GM12878 (cell line): ENCODE data around the gene MAST1. TPM values are rescaled to one million over a fixed set of nuclear protein-coding genes. Genes with fewer than 3 reads are reported as not detected.

ENCODE experiments used
- ATAC-seq: fragments of 200-7000 bp; cut with Tn5 transposase; 3 replicates; pipeline ENCODE4 v1.9.1; 2020; ENCODE audit warnings: mild to moderate bottlenecking, moderate library complexity
- BruUV-seq: library from RNA; stranded (reverse); fragments of 400-500 nt; replicated peaks from 2 replicates; lab custom pipeline; 2021; lab: Mats Ljungman, UMichigan
- CTCF ChIA-PET: fragments of 300-600 bp; sonication (Branson Sonifier 250); formaldehyde crosslinking; extraction: SDS; loops from one replicate; lab custom pipeline; 2021; ENCODE audit warnings: inconsistent platforms; lab: Yijun Ruan, JAX
- POLR2A ChIA-PET: fragments of 350-600 bp; formaldehyde crosslinking; extraction: SDS; loops from one replicate; lab custom pipeline; 2021; ENCODE audit warnings: inconsistent platforms; lab: Charles Lee
- RAD21 ChIA-PET: fragments of 300-600 bp; sonication (Branson Sonifier 250); formaldehyde crosslinking; loops from one replicate; lab custom pipeline; 2023; ENCODE audit warnings: antibody characterized with exemption; ENCODE audit not compliant: unreplicated experiment; lab: Charles Lee
- SMC1A ChIA-PET: fragments of 300-600 bp; sonication (Branson Sonifier 250); formaldehyde crosslinking; loops from one replicate; lab custom pipeline; 2023; ENCODE audit not compliant: unreplicated experiment, uncharacterized antibody; lab: Charles Lee
- DNase-seq: peaks from one replicate; pipeline ENCODE4 v3.0.0-alpha.2; 2011; ENCODE audit warnings: low read depth, low spot score
- FAIRE-seq: peaks from 3 replicates; lab custom pipeline; 2011; peaks lifted over from hg19 to GRCh38; lab: Jason Lieb, UNC
- H2AFZ ChIP-seq: 2 replicates; pipeline ENCODE4 v1.6.0; 2011; ENCODE audit warnings: low read depth, low read length, control low read depth; ENCODE audit not compliant: control insufficient read depth
- H3K27ac ChIP-seq: 2 replicates; pipeline ENCODE4 v1.5.1; 2011; ENCODE audit warnings: control low read depth; ENCODE audit not compliant: control insufficient read depth, insufficient read depth
- H3K27me3 ChIP-seq, 2 experiments: replicated peaks in 1 of 2; 2 replicates each; pipeline versions ENCODE4 v1.6.0 to v1.6.1; 2011; ENCODE audit warnings: low read length in 1 of 2; ENCODE audit not compliant: control insufficient read depth in 2 of 2, insufficient read depth in 2 of 2
- H3K36me3 ChIP-seq, 2 experiments: 2 replicates each; pipeline ENCODE4 v1.5.1; 2011; ENCODE audit warnings: low read length in 1 of 2; ENCODE audit not compliant: control insufficient read depth in 2 of 2, insufficient read depth in 2 of 2
- H3K4me1 ChIP-seq: 2 replicates; pipeline ENCODE4 v1.6.1; 2011; ENCODE audit warnings: mild to moderate bottlenecking, low read length, moderate library complexity, mixed read lengths; ENCODE audit not compliant: control insufficient read depth, insufficient read depth
- H3K4me2 ChIP-seq: 2 replicates; pipeline ENCODE4 v1.6.0; 2011; ENCODE audit warnings: control low read depth; ENCODE audit not compliant: control insufficient read depth, insufficient read depth
- H3K4me3 ChIP-seq: fragments of 200-600 bp; sonication (generic); 2 replicates; pipeline ENCODE4 v1.5.1; 2016
- H3K79me2 ChIP-seq: 2 replicates; pipeline ENCODE4 v1.6.0; 2011; ENCODE audit warnings: low read length; ENCODE audit not compliant: control insufficient read depth, insufficient read depth
- H3K9ac ChIP-seq: 2 replicates; pipeline ENCODE4 v1.8.0; 2011; ENCODE audit warnings: low read length, control low read depth, mixed read lengths; ENCODE audit not compliant: control insufficient read depth, insufficient read depth
- H3K9me3 ChIP-seq: replicated peaks from 3 replicates; pipeline ENCODE4 v1.5.1; 2011; ENCODE audit warnings: mild to moderate bottlenecking, low read length; ENCODE audit not compliant: control insufficient read depth, insufficient read depth
- H4K20me1 ChIP-seq: 2 replicates; pipeline ENCODE4 v1.6.0; 2011; ENCODE audit not compliant: control insufficient read depth, insufficient read depth
- ATF7 ChIP-seq: fragments of 450-650 bp; IDR thresholded peaks from 2 replicates; pipeline ENCODE4 v1.6.1; 2016; ENCODE audit warnings: low read depth, mild to moderate bottlenecking
- FOXK2 ChIP-seq: fragments of 450-650 bp; IDR thresholded peaks from 2 replicates; pipeline ENCODE4 v1.6.1; 2017; ENCODE audit warnings: mild to moderate bottlenecking, moderate library complexity
- MTA3 ChIP-seq: IDR thresholded peaks from 2 replicates; pipeline ENCODE4 v1.6.1; 2012; ENCODE audit warnings: low read length, inconsistent platforms, borderline replicate concordance
- WGBS: methylation state at CpG from one replicate; pipeline ENCODE4 v1.1.6; 2016; ENCODE audit warnings: low lambda C conversion rate; ENCODE audit not compliant: insufficient replicate concordance, insufficient coverage; ENCODE audit errors: missing lambda C conversion rate; 5-methylcytosine and 5-hydroxymethylcytosine counted together
- in situ Hi-C: fragments of 300-500 bp; cut with MboI; formaldehyde crosslinking; loops from 9 replicates; pipeline ENCODE4 v1.14.3; 2018; ENCODE audit warnings: mixed read lengths
- intact Hi-C: fragments of 100-400 bp; cut with micrococcal nuclease; formaldehyde crosslinking; loops from one replicate; pipeline ENCODE4 v1.14.2; 2022; ENCODE audit not compliant: unreplicated experiment
- polyA plus RNA-seq, 11 experiments: library from polyadenylated mRNA; depleted of rRNA in 4 of 11; unstranded in 6 of 11; stranded (reverse) in 5 of 11; fragments of >200 nt; fragmentation: Nextera tagmentation in 4 of 11; fragmentation: Illumina TruSeq in 1 of 11; extraction: Ambion mirVana in 4 of 11; extraction: Trizol in 1 of 11; gene quantifications; 1 replicate in 1 of 11; 2 replicates in 10 of 11; pipeline versions ENCODE4 v1.2.1 to v1.2.3, GENCODE V29; 2011 to 2016; ENCODE audit warnings: inconsistent platforms in 2 of 11, missing spikeins in 2 of 11, low read depth in 1 of 11
- total RNA-seq, 4 experiments: library from RNA; depleted of rRNA in 3 of 4; stranded (reverse); fragments of >200 nt in 3 of 4; fragmentation: Illumina TruSeq in 1 of 4; extraction: Trizol in 1 of 4; gene quantifications; 2 replicates each; pipeline versions ENCODE4 v1.2.1 to v1.2.3, GENCODE V29; 2013 to 2021

MAST1 gene
- total and polyA plus RNA-seq, 10 of the 15 experiments (the other 5 are each of a cell fraction or from before 2014, with no cell fraction given), result 0.08 to 0.79 (median 0.44) TPM; not detected in 1

DNA sequence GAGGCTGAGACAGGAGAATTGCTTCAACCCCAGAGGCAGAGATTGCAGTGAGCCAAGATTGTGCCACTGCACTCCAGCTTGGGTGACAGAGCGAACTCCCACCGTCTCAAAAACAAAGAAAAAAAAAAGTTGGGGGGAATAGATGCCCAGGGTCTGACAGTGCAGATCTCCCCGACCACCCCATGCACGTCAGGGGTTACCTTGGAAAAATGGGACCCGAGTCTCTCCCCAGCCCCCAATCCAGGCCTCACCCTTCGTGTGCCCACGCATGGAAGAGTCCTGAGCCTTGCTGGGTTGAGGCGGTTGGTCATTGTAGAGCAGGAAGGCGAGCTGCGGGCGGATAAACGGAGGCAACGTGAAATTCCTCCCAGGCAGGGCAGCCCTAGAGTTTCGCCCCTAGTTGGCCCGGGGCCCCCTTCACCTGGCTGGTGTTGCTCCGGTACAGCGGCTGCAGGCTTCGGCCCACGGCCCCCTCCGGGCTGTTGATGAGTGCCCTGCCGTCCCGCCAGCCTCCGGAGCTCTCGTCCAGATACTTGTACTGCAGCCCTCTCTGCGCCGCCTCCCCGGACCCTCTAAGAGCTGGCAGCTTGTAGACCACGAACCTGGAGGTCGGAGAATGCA is 42.3 kb downstream of the MAST1 start:
- no peaks in the 10 kb centered on the region for H4K20me1 ChIP-seq
- TF ChIP-seq MTA3 (no peak), FOXK2 (peak; percentile 64; the same call in 1 of the 2 replicates), ATF7 (peak; percentile 55)
- no peaks in the 10 kb centered on the region for H3K27me3 ChIP-seq
- peak; percentile 49 for ATAC-seq
- ChIA-PET RAD21 (interaction anchor here (1.2 to 2.4 kb wide), 4 partner anchors 10 to 85 kb away, joined by 6 to 21 read pairs (median 12); partner anchors contain the start of gene GCDH), POLR2A (interaction anchor here (0.6 to 3.3 kb wide), 9 partner anchors 10 to 146 kb away, joined by 3 to 35 read pairs (median 4); partner anchors contain the start of genes CALR, FARSA, GCDH and TRIR), CTCF (interaction anchor here (0.7 to 13.2 kb wide), 15 partner anchors 8 to 263 kb away, joined by 3 to 182 read pairs (median 4); partner anchors contain the start of genes FARSA and GCDH), SMC1A (interaction anchor here (0.8 to 4.1 kb wide), 4 partner anchors 10 to 97 kb away, joined by 3 to 23 read pairs (median 4); partner anchors contain the start of gene GCDH)
- in situ Hi-C loops, result loop anchor here (10.0 kb wide), 1 partner anchor 214 kb away; no protein-coding TSS in a partner anchor
- peak overlapping the region; percentile 90 for H3K4me3 ChIP-seq
- FAIRE-seq, result no peak
- peak overlapping the region; percentile 92 for H2AFZ ChIP-seq
- H3K4me1 ChIP-seq, result peaks cover 16% of the 10 kb centered on the region
- peaks cover 0 to 4% of the 10 kb centered on the region in 2 experiments; a peak in 2 of 4 replicates for H3K36me3 ChIP-seq
- peak overlapping the region; percentile 91 for H3K4me2 ChIP-seq
- H3K9ac ChIP-seq, result peak overlapping the region; percentile 75
- peaks cover 7% of the 10 kb centered on the region for H3K9me3 ChIP-seq
- intact Hi-C loops, result no loop called here
- TSS peak; percentile 74 for BruUV-seq
- no peak for DNase-seq
- WGBS, result 7% methylated on average over 29 of the region's 29 CpGs
- peaks cover 4% of the 10 kb centered on the region; the same call in 1 of the 2 replicates for H3K79me2 ChIP-seq
- H3K27ac ChIP-seq, result peak overlapping the region; percentile 82
